H9 (cell line): ENCODE measurements around the gene CHRNB4. TPM values are rescaled to one million over a fixed set of nuclear protein-coding genes. Genes with fewer than 3 reads are reported as not detected.

Experiments used
- DNase-seq: peaks from one replicate; pipeline ENCODE4 v3.0.0-alpha.2; 2017
- H2AFZ ChIP-seq: one replicate; pipeline ENCODE4 v1.6.1; 2013; ENCODE audit warnings: mild to moderate bottlenecking, low read length, control low read depth, moderate library complexity
- H2AK5ac ChIP-seq: 2 replicates; pipeline ENCODE4 v1.6.1; 2013; ENCODE audit warnings: low read length, control low read depth, mixed read lengths; ENCODE audit not compliant: insufficient read length
- H2BK120ac ChIP-seq: one replicate; pipeline ENCODE4 v1.6.1; 2013; ENCODE audit warnings: low read depth, mild to moderate bottlenecking, low read length, control low read depth, inconsistent platforms; ENCODE audit not compliant: poor library complexity, severe bottlenecking
- H2BK12ac ChIP-seq: 2 replicates; pipeline ENCODE4 v1.6.1; 2013; ENCODE audit warnings: low read length, control low read depth, mixed read lengths, low read depth; ENCODE audit not compliant: insufficient read length
- H2BK15ac ChIP-seq: 2 replicates; pipeline ENCODE4 v1.6.1; 2013; ENCODE audit warnings: low read depth, low read length, control low read depth
- H2BK20ac ChIP-seq: one replicate; pipeline ENCODE4 v1.6.1; 2013; ENCODE audit warnings: low read depth, mild to moderate bottlenecking, low read length, control low read depth, inconsistent platforms; ENCODE audit not compliant: poor library complexity, severe bottlenecking
- H2BK5ac ChIP-seq: 2 replicates; pipeline ENCODE4 v1.6.1; 2013; ENCODE audit warnings: low read length, control low read depth, mixed read lengths; ENCODE audit not compliant: insufficient read length
- H3K14ac ChIP-seq: 2 replicates; pipeline ENCODE4 v1.6.1; 2013; ENCODE audit warnings: low read length, control low read depth; ENCODE audit not compliant: insufficient read depth
- H3K18ac ChIP-seq: 2 replicates; pipeline ENCODE4 v1.6.1; 2013; ENCODE audit warnings: low read depth, mild to moderate bottlenecking, mixed read lengths, low read length, control low read depth; ENCODE audit not compliant: insufficient read length
- H3K23ac ChIP-seq: 2 replicates; pipeline ENCODE4 v1.6.1; 2013; ENCODE audit warnings: low read length, control low read depth, mixed read lengths, low read depth; ENCODE audit not compliant: insufficient read length
- H3K23me2 ChIP-seq: 2 replicates; pipeline ENCODE4 v1.6.1; 2013; ENCODE audit warnings: low read depth, mild to moderate bottlenecking, mixed read lengths, low read length, control low read depth; ENCODE audit not compliant: insufficient read length, poor library complexity, severe bottlenecking
- H3K27ac ChIP-seq: 2 replicates; pipeline ENCODE4 v1.5.1; 2013; ENCODE audit warnings: low read length, control low read depth, mixed read lengths, low read depth; ENCODE audit not compliant: insufficient read length
- H3K27me3 ChIP-seq: 2 replicates; pipeline ENCODE4 v1.6.1; 2013; ENCODE audit warnings: low read length, control low read depth, inconsistent platforms; ENCODE audit not compliant: insufficient read depth
- H3K4ac ChIP-seq: 2 replicates; pipeline ENCODE4 v1.6.1; 2013; ENCODE audit warnings: low read depth, mild to moderate bottlenecking, control low read depth, inconsistent platforms, low read length, moderate library complexity
- H3K4me1 ChIP-seq: 2 replicates; pipeline ENCODE4 v1.6.1; 2013; ENCODE audit warnings: low read length, control low read depth, inconsistent platforms; ENCODE audit not compliant: insufficient read depth
- H3K4me2 ChIP-seq: 2 replicates; pipeline ENCODE4 v1.6.1; 2013; ENCODE audit warnings: low read length, control low read depth, mixed read lengths; ENCODE audit not compliant: insufficient read length, insufficient read depth
- H3K56ac ChIP-seq: 2 replicates; pipeline ENCODE4 v1.6.1; 2013; ENCODE audit warnings: low read depth, mild to moderate bottlenecking, mixed read lengths, low read length, control low read depth; ENCODE audit not compliant: insufficient read length
- H3K79me1 ChIP-seq: 2 replicates; pipeline ENCODE4 v1.6.1; 2013; ENCODE audit warnings: low read depth, mild to moderate bottlenecking, moderate library complexity, low read length, control low read depth, inconsistent platforms; ENCODE audit not compliant: insufficient read depth, poor library complexity, severe bottlenecking
- H3K79me2 ChIP-seq: 2 replicates; pipeline ENCODE4 v1.6.1; 2013; ENCODE audit warnings: low read length, control low read depth, inconsistent platforms; ENCODE audit not compliant: insufficient read depth
- H3K9ac ChIP-seq: 2 replicates; pipeline ENCODE4 v1.6.1; 2013; ENCODE audit warnings: low read length, control low read depth, mixed read lengths; ENCODE audit not compliant: insufficient read length; ENCODE audit errors: extremely low read depth
- H3K9me3 ChIP-seq: one replicate; pipeline ENCODE4 v1.6.1; 2013; ENCODE audit warnings: low read depth, low read length, inconsistent platforms; ENCODE audit not compliant: control insufficient read depth
- H3T11ph ChIP-seq: one replicate; pipeline ENCODE4 v1.6.1; 2013; ENCODE audit warnings: mild to moderate bottlenecking, low read length, control low read depth, inconsistent platforms
- H4K20me1 ChIP-seq: one replicate; pipeline ENCODE4 v1.6.1; 2013; ENCODE audit not compliant: control insufficient read depth, insufficient read length, insufficient read depth
- H4K5ac ChIP-seq: 2 replicates; pipeline ENCODE4 v1.6.1; 2013; ENCODE audit warnings: low read depth, mild to moderate bottlenecking, mixed read lengths, low read length, control low read depth; ENCODE audit not compliant: insufficient read length
- H4K8ac ChIP-seq: replicated peaks from 2 replicates; pipeline ENCODE4 v1.6.1; 2013; ENCODE audit warnings: low read length, control low read depth, mixed read lengths, low read depth; ENCODE audit not compliant: insufficient read length
- H4K91ac ChIP-seq: 2 replicates; pipeline ENCODE4 v1.6.1; 2013; ENCODE audit warnings: low read depth, mild to moderate bottlenecking, moderate library complexity, mixed read lengths, low read length, control low read depth; ENCODE audit not compliant: insufficient read length
- H3K27ac Mint-ChIP-seq, 3 experiments: 2 replicates in 2 of 3; 3 replicates in 1 of 3; pipeline ENCODE4 v1.8.0; 2020 to 2021; ENCODE audit warnings: mixed read lengths in 3 of 3, mild to moderate bottlenecking in 1 of 3, moderate library complexity in 1 of 3
- H3K27me3 Mint-ChIP-seq: 2 replicates; pipeline ENCODE4 v1.8.0; 2021; ENCODE audit warnings: low read depth, mild to moderate bottlenecking, moderate library complexity, mixed read lengths
- H3K36me3 Mint-ChIP-seq, 3 experiments: 2 replicates in 2 of 3; 3 replicates in 1 of 3; pipeline ENCODE4 v1.8.0; 2020 to 2021; ENCODE audit warnings: low read depth in 3 of 3, mixed read lengths in 3 of 3; ENCODE audit not compliant: insufficient read depth in 1 of 3
- H3K4me1 Mint-ChIP-seq, 2 experiments: 2 replicates each; pipeline ENCODE4 v1.8.0; 2020; ENCODE audit warnings: mixed read lengths in 2 of 2
- H3K4me3 Mint-ChIP-seq, 2 experiments: 2 replicates in 1 of 2; 3 replicates in 1 of 2; pipeline ENCODE4 v1.8.0; 2020 to 2021; ENCODE audit warnings: mild to moderate bottlenecking in 2 of 2, mixed read lengths in 2 of 2, moderate library complexity in 1 of 2
- H3K9me3 Mint-ChIP-seq, 2 experiments: 2 replicates in 1 of 2; 3 replicates in 1 of 2; pipeline ENCODE4 v1.8.0; 2020; ENCODE audit warnings: mild to moderate bottlenecking in 2 of 2, mixed read lengths in 2 of 2, moderate library complexity in 1 of 2
- WGBS: extraction: QIAGEN DNeasy Blood & Tissue Kit; methylation state at CpG from one replicate; pipeline ENCODE4 v1.1.7; 2013; ENCODE audit warnings: missing lambda C conversion rate, low lambda C conversion rate, mixed read lengths; ENCODE audit not compliant: insufficient read length; ENCODE audit errors: extremely low coverage; 5-methylcytosine and 5-hydroxymethylcytosine counted together
- total RNA-seq: library from RNA; stranded (reverse); gene quantifications from 2 replicates; pipeline ENCODE4 v1.2.1, GENCODE V29; 2021
- TF ChIP-seq, protein P1 (sequence below): fragments of 200-600 bp; sonication (generic); conservative IDR thresholded peaks from 3 replicates; pipeline ENCODE4 v1.8.0; 2021; ENCODE audit warnings: antibody characterized with exemption, mild to moderate bottlenecking

CHRNB4 gene
- total RNA-seq, 1 experiment from 2014 or later: 1.9 TPM

DNA sequence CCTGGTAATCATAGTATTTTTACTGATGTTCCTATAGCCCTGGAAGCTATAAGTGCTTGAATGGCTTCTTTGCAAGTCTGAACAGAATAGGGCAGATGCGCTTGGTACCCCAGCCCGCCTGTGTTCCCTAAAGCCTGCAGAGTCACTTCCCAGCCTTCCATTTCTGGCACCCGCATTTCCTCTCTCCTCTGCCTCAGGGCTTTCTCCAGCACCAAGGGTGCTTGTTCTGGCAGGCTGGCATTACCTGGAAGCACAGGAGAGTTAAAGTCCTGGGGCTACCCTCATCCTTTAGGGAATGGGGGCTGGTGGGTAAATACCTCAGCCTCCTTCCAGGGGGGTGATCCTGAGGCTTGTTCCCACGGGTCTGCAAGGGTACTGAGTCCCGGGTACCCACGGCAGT lies 12.8 kb downstream of the CHRNB4 start:
- no peak for DNase-seq
- Histone ChIP-seq H3K79me1 (no peaks in the 10 kb centered on the region), H3K4me2 (no peak overlapping the region), H3K4me1 (no peaks in the 10 kb centered on the region), H4K5ac (no peak overlapping the region), H2BK120ac (no peak overlapping the region), H2BK15ac (no peak overlapping the region), H2AFZ (no peak overlapping the region), H3K23me2 (no peaks in the 10 kb centered on the region), H2AK5ac (no peak overlapping the region), H3K4ac (no peak overlapping the region), H3K14ac (no peak overlapping the region), H3K23ac (no peak overlapping the region), H2BK12ac (no peak overlapping the region), H3K9me3 (no peaks in the 10 kb centered on the region), H3K18ac (no peak overlapping the region), H4K91ac (no peak overlapping the region), H3K56ac (no peak overlapping the region), H4K8ac (no peak overlapping the region), H3K79me2 (no peaks in the 10 kb centered on the region), H3K27me3 (no peaks in the 10 kb centered on the region), H4K20me1 (no peaks in the 10 kb centered on the region), H2BK5ac (no peak overlapping the region), H3T11ph (no peak overlapping the region), H2BK20ac (no peak overlapping the region), H3K27ac (no peak overlapping the region), H3K9ac (no peak overlapping the region)
- H3K27ac Mint-ChIP-seq: no peak overlapping the region
- WGBS: no CpG with 5 or more reads among the region's 6 CpGs
- no peak overlapping the region for H3K4me3 Mint-ChIP-seq
- no peaks in the 10 kb centered on the region; a peak in 2 of 5 replicates for H3K9me3 Mint-ChIP-seq
- peaks cover 29% of the 10 kb centered on the region for H3K27me3 Mint-ChIP-seq
- H3K4me1 Mint-ChIP-seq: no peaks in the 10 kb centered on the region
- TF ChIP-seq, protein P1, sequence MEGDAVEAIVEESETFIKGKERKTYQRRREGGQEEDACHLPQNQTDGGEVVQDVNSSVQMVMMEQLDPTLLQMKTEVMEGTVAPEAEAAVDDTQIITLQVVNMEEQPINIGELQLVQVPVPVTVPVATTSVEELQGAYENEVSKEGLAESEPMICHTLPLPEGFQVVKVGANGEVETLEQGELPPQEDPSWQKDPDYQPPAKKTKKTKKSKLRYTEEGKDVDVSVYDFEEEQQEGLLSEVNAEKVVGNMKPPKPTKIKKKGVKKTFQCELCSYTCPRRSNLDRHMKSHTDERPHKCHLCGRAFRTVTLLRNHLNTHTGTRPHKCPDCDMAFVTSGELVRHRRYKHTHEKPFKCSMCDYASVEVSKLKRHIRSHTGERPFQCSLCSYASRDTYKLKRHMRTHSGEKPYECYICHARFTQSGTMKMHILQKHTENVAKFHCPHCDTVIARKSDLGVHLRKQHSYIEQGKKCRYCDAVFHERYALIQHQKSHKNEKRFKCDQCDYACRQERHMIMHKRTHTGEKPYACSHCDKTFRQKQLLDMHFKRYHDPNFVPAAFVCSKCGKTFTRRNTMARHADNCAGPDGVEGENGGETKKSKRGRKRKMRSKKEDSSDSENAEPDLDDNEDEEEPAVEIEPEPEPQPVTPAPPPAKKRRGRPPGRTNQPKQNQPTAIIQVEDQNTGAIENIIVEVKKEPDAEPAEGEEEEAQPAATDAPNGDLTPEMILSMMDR: no peak
- H3K36me3 Mint-ChIP-seq: peaks cover 0 to 10% (median 9%) of the 10 kb centered on the region in 3 experiments; a peak in 4 of 7 replicates
